ENCODE measurements around the gene RAPGEFL1. TPM values are rescaled to one million over a fixed set of nuclear protein-coding genes. Genes with fewer than 3 reads are reported as not detected.

Gene RAPGEFL1
- total RNA-seq, 1 donor from 2014 or later: 3.6 TPM

DNA sequence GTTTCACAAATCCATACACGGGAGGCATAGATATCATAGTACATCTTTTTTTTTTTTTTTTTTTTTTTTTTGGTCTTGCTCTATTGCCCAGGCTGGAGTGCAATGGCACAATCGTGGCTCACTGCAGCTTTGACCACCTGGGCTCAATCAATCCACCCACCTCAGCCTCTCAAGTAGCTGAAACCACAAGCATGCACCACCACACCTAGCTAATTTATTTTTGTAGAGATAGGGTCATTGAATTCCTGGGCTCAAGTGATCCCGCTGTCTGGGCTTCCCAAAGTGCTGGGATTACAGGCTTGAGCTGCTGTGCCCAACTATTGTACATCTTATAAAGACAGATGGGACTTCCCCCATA, 3.5 kb upstream of the RAPGEFL1 start:
- peak; percentile 6 for DNase-seq (ENCODE audit: low spot score)
- Mint-ChIP-seq H3K27me3 (ENCODE audit: low read depth) (no peaks in the 10 kb centered on the region), H3K27ac (ENCODE audit: unreplicated experiment) (no peak overlapping the region), H3K36me3 (ENCODE audit: low read depth) (peaks cover 27% of the 10 kb centered on the region), H3K4me1 (ENCODE audit: low read depth) (peaks cover 7% of the 10 kb centered on the region), H3K4me3 (ENCODE audit: unreplicated experiment) (no peak overlapping the region), H3K9me3 (ENCODE audit: low read depth) (no peaks in the 10 kb centered on the region)
- TF ChIP-seq, protein P1, sequence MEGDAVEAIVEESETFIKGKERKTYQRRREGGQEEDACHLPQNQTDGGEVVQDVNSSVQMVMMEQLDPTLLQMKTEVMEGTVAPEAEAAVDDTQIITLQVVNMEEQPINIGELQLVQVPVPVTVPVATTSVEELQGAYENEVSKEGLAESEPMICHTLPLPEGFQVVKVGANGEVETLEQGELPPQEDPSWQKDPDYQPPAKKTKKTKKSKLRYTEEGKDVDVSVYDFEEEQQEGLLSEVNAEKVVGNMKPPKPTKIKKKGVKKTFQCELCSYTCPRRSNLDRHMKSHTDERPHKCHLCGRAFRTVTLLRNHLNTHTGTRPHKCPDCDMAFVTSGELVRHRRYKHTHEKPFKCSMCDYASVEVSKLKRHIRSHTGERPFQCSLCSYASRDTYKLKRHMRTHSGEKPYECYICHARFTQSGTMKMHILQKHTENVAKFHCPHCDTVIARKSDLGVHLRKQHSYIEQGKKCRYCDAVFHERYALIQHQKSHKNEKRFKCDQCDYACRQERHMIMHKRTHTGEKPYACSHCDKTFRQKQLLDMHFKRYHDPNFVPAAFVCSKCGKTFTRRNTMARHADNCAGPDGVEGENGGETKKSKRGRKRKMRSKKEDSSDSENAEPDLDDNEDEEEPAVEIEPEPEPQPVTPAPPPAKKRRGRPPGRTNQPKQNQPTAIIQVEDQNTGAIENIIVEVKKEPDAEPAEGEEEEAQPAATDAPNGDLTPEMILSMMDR (IDR thresholded peaks at IDR 0.05): no peak

DNA sequence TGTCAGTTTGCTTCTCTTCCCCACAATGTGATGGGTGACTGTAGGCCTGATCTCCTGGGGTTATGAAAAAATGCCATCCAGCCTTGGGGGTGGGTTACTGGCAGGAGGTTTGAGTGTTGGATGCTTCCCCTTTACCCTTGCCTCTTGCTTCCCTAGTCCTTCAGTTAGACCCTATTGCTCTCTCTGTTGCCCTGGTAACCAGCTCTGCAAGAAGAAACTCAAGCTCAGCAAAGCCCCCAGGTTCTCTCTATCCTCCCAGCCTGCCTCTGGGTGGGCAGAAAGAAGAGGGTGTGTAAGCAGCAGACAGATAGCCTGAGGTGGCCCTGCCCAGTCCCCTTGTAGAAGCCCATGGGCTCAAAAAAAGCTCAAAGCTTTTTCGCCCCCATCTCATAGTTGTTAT, 2.8 kb upstream of the RAPGEFL1 start:
- Mint-ChIP-seq H3K9me3 (ENCODE audit: low read depth) (no peaks in the 10 kb centered on the region), H3K27me3 (ENCODE audit: low read depth) (no peaks in the 10 kb centered on the region), H3K36me3 (ENCODE audit: low read depth) (peaks cover 22% of the 10 kb centered on the region), H3K4me3 (ENCODE audit: unreplicated experiment) (no peak overlapping the region), H3K27ac (ENCODE audit: unreplicated experiment) (no peak overlapping the region), H3K4me1 (ENCODE audit: low read depth) (peaks cover 9% of the 10 kb centered on the region)
- DNase-seq (ENCODE audit: low spot score): no peak
- TF ChIP-seq, protein P1 (IDR thresholded peaks at IDR 0.05): no peak

DNA sequence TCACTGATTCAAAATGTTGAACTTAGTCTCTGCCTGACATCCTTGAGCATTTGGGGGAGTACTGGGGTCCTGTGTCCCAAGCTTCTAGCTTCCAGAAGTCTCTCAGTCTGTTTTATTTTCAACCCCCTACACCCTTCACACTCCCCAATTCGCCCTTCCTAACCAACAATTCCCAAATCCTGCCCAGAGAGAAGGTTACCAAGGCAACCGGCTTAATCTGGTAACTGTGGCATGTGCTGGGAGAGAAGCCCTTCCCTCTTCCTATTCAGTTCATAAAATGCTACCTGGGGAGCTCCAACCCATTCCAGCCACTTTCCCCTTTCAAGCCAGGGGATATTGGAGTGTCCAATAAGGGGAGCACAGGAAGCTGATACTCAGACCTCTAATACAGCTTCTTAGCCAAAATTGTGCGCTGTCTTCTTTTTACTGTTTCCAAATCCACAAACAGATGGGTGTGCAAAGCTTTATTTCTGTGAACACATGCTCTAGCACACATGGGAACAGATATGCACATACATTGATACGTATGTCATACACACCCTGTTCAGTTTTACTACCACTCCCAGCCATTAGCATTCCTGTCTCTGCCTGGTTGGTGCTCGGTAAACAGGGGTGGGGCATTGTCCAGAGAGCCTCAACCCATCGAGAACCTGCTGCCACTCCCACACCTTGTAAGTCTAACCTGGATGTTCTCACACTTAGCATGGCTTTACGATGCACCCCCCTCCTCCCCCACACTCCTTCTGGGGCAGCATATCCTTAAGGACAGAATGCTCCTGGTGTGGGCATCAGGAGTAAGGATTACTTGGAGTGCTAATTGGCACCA, 1.1 kb upstream of the RAPGEFL1 start:
- H3K27me3 Mint-ChIP-seq (ENCODE audit: low read depth): no peaks in the 10 kb centered on the region
- peak; percentile 32 for DNase-seq (ENCODE audit: low spot score)
- peaks cover 21% of the 10 kb centered on the region for H3K4me1 Mint-ChIP-seq (ENCODE audit: low read depth)
- H3K36me3 Mint-ChIP-seq (ENCODE audit: low read depth): peaks cover 16% of the 10 kb centered on the region
- no peaks in the 10 kb centered on the region for H3K9me3 Mint-ChIP-seq (ENCODE audit: low read depth)
- H3K4me3 Mint-ChIP-seq (ENCODE audit: unreplicated experiment): no peak overlapping the region
- TF ChIP-seq, protein P1 (IDR thresholded peaks at IDR 0.05): no peak
- H3K27ac Mint-ChIP-seq (ENCODE audit: unreplicated experiment): no peak overlapping the region

DNA sequence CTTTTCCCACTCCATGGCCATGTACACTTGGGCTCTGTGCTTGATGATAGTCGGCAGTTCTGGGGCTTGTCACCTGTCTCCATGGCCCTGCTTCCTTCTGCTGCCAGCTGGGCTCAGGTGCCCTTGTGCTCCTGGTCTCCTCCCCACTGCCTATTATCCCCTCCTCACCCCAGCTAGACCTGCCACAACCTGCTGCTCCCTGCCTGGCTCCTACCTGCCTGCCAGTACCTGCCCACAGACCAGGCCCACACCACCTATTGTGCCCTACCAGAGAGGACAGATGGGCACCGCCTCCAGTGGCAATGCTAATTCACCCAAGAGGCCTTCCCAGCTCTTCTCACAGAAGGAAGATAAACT, 538 bp upstream of the RAPGEFL1 start:
- no peak overlapping the region for H3K27ac Mint-ChIP-seq (ENCODE audit: unreplicated experiment)
- TF ChIP-seq, protein P1 (IDR thresholded peaks at IDR 0.05): no peak
- DNase-seq (ENCODE audit: low spot score): no peak
- H3K4me3 Mint-ChIP-seq (ENCODE audit: unreplicated experiment): peak overlapping the region; percentile 40
- H3K4me1 Mint-ChIP-seq (ENCODE audit: low read depth): peaks cover 21% of the 10 kb centered on the region
- H3K36me3 Mint-ChIP-seq (ENCODE audit: low read depth): peaks cover 14% of the 10 kb centered on the region
- H3K9me3 Mint-ChIP-seq (ENCODE audit: low read depth): no peaks in the 10 kb centered on the region
- no peaks in the 10 kb centered on the region for H3K27me3 Mint-ChIP-seq (ENCODE audit: low read depth)

DNA sequence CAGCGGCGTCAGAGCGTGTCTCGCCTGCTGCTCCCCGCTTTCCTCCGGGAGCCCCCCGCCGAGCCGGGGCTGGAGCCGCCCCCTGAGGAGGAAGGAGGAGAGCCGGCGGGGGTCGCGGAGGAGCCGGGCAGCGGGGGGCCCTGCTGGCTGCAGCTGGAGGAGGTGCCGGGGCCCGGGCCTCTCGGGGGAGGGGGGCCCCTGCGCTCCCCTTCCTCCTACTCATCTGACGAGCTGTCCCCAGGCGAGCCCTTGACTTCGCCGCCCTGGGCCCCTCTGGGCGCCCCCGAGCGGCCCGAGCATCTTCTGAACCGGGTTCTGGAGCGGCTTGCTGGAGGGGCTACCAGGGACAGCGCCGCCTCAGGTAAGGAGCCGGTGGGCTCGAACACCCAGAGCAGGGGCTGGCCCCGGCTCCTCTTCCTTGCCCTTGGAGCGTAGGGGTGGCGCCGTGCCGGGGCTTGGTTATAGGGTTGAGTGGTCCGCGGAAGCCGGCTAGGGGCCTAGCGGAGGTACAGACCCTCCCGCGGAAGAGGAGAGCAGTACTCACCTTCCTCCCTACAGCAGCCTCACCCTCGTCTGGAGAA, 841 bp downstream of the RAPGEFL1 start:
- Mint-ChIP-seq H3K27me3 (ENCODE audit: low read depth) (no peaks in the 10 kb centered on the region), H3K9me3 (ENCODE audit: low read depth) (no peaks in the 10 kb centered on the region), H3K4me3 (ENCODE audit: unreplicated experiment) (no peak overlapping the region), H3K4me1 (ENCODE audit: low read depth) (peaks cover 21% of the 10 kb centered on the region), H3K27ac (ENCODE audit: unreplicated experiment) (no peak overlapping the region), H3K36me3 (ENCODE audit: low read depth) (peaks cover 6% of the 10 kb centered on the region)
- DNase-seq (ENCODE audit: low spot score): no peak
- TF ChIP-seq, protein P1 (IDR thresholded peaks at IDR 0.05): no peak

Data from chondrocyte (in vitro differentiated cells).